GM12864 (cell line): ENCODE results near the gene DICER1.
"Not testable (repeated sequence)": the region's sequence is repeated elsewhere in the genome, so short reads cannot be mapped to it uniquely, and the experiment has no call there.

Source experiments
- DNase-seq: peaks from one replicate; pipeline ENCODE4 v3.0.0-alpha.2; 2011; ENCODE audit warnings: low read depth
- H3K4me3 ChIP-seq: 2 replicates; pipeline ENCODE4 v1.5.1; 2011; ENCODE audit warnings: mild to moderate bottlenecking, low read depth, low read length, control low read depth
- TF ChIP-seq, protein P1 (sequence below): IDR thresholded peaks from 2 replicates; pipeline ENCODE4 v1.5.1; 2011; ENCODE audit warnings: low read depth, mild to moderate bottlenecking, moderate library complexity, low read length, control low read depth, inconsistent platforms; ENCODE audit errors: missing control alignments

Gene DICER1, protein sequence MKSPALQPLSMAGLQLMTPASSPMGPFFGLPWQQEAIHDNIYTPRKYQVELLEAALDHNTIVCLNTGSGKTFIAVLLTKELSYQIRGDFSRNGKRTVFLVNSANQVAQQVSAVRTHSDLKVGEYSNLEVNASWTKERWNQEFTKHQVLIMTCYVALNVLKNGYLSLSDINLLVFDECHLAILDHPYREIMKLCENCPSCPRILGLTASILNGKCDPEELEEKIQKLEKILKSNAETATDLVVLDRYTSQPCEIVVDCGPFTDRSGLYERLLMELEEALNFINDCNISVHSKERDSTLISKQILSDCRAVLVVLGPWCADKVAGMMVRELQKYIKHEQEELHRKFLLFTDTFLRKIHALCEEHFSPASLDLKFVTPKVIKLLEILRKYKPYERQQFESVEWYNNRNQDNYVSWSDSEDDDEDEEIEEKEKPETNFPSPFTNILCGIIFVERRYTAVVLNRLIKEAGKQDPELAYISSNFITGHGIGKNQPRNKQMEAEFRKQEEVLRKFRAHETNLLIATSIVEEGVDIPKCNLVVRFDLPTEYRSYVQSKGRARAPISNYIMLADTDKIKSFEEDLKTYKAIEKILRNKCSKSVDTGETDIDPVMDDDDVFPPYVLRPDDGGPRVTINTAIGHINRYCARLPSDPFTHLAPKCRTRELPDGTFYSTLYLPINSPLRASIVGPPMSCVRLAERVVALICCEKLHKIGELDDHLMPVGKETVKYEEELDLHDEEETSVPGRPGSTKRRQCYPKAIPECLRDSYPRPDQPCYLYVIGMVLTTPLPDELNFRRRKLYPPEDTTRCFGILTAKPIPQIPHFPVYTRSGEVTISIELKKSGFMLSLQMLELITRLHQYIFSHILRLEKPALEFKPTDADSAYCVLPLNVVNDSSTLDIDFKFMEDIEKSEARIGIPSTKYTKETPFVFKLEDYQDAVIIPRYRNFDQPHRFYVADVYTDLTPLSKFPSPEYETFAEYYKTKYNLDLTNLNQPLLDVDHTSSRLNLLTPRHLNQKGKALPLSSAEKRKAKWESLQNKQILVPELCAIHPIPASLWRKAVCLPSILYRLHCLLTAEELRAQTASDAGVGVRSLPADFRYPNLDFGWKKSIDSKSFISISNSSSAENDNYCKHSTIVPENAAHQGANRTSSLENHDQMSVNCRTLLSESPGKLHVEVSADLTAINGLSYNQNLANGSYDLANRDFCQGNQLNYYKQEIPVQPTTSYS (N-terminal part only)

DNA sequence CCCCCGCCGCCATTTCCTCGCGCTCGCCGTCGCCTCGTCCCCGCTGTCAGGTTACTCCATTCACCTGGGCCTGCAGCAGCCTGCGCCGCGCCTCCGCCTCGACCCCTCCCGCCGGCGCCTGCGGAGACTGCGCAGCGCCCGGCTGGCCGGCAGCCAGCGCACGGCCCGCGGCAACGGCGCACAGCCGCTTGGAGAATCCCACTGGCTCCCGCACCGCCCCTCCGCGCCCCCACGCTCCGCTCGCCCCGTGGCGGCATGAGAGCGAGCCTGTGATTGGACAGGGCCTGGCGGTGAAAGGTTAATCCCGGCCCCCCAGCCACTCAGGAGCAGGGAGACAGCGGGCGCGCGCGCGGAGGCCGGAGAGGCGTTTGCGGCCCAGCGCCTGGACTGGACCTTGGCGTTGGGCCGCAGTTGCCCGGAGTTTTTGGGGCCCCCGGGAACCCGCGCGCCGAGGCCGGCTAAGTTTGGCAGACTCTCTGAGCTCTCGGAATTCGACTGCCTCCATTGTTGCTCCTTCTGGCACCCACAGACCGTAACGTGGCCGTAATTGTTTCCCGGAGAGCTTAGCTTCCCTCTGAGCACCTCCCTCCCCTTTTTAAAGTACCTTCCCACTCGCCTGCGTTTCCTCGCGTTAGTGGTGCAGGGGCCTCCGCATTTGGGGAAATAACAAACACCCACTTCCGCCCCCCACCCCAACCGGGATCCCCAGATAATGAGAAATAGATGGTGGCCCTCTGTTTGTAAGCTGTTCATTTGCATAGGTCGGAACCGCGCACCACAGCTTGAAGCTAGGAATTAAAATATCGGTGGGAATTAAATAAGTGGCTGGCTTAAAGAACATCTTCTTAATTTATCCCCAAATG lies at the start of gene DICER1:
TSS of gene DICER1 (minus strand) at position 203 of the 863 bp plus-strand sequence. CDS start 24,071 bp downstream, outside the sequence.
- DNase-seq: peak; percentile 67
- TF ChIP-seq, protein P1, sequence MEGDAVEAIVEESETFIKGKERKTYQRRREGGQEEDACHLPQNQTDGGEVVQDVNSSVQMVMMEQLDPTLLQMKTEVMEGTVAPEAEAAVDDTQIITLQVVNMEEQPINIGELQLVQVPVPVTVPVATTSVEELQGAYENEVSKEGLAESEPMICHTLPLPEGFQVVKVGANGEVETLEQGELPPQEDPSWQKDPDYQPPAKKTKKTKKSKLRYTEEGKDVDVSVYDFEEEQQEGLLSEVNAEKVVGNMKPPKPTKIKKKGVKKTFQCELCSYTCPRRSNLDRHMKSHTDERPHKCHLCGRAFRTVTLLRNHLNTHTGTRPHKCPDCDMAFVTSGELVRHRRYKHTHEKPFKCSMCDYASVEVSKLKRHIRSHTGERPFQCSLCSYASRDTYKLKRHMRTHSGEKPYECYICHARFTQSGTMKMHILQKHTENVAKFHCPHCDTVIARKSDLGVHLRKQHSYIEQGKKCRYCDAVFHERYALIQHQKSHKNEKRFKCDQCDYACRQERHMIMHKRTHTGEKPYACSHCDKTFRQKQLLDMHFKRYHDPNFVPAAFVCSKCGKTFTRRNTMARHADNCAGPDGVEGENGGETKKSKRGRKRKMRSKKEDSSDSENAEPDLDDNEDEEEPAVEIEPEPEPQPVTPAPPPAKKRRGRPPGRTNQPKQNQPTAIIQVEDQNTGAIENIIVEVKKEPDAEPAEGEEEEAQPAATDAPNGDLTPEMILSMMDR: no peak
- H3K4me3 ChIP-seq: peak within 1 kb of the TSS; percentile 89

DNA sequence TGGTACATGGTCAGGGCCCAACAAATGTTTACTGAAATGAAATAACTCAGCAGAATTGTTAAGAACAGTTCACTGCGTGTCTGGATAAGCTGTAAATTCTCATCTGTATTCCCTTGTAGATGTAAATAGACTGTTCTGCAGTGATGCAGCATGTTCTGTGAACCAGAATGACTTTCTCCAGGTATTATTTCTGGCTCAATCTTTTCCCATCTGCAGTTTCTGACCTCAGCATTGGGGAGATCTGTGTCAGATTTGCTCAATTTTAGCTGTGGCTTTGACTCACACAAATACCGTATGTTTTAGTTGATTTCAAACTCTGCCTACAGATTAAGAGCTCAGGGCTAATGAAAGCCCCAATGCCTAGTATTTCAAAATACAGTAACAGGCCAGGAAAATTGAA lies 49.2 kb upstream of the DICER1 start:
- TF ChIP-seq, protein P1: no peak
- no peak for DNase-seq
- H3K4me3 ChIP-seq: no peak overlapping the region

DNA sequence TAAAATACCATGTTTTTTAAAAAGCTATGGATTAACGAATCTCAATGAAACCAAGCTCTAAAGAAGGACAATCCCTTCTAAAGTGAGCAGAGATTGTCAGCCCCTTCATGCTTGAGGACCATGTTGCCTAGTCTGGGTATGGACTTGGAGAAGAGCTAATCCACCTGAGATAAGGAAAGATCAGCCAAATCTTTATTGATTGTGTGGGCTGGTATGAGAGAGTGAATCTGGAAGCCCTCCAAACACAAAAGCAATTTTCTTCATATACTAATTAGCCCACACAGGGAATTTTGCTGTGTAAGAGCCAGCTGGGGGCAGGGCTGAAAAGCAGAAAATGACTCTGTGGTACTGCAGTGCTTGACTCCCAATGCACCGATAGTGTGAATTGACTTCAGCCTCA lies 47.4 kb upstream of the DICER1 start:
- no peak for DNase-seq
- H3K4me3 ChIP-seq: no peak overlapping the region
- TF ChIP-seq, protein P1: no peak

DNA sequence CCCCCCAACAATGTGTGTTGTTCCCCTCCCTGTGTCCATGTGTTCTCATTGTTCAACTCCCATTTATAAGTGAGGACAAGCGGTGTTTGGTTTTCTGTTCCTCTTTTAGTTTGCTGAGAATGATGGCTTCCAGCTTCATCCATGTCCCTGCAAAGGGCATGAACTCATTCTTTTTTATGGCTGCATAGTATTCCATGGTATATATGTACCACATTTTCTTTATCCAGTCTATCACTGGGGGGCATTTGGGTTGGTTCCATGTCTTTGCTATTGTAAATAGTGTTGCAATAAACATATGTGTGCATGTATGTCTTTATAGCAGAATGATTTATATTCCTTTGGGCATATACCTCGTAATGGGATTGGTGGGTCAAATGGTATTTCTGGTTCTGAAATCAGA lies 44.4 kb upstream of the DICER1 start:
- H3K4me3 ChIP-seq, DNase-seq: not testable (repeated sequence)

DNA sequence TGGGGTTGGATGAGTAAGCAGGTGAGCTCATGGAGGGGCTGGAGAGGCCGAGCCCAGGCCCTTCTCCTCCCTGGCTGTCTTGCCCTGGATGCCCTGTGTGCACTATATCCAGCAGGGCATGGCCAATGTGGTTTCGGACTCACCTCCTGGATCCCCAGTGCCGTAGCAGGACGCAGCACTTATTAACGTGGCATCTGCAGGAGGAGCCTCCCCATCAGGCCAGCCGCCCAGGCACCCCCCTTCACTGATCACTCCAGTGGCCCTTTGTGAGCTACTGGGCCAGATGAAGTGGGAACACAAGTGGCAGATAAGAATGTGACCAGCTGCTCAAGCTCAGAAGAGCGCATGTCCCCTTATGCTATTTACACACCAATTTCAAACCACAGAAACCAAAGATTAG lies 43.1 kb upstream of the DICER1 start:
- no peak overlapping the region for H3K4me3 ChIP-seq

DNA sequence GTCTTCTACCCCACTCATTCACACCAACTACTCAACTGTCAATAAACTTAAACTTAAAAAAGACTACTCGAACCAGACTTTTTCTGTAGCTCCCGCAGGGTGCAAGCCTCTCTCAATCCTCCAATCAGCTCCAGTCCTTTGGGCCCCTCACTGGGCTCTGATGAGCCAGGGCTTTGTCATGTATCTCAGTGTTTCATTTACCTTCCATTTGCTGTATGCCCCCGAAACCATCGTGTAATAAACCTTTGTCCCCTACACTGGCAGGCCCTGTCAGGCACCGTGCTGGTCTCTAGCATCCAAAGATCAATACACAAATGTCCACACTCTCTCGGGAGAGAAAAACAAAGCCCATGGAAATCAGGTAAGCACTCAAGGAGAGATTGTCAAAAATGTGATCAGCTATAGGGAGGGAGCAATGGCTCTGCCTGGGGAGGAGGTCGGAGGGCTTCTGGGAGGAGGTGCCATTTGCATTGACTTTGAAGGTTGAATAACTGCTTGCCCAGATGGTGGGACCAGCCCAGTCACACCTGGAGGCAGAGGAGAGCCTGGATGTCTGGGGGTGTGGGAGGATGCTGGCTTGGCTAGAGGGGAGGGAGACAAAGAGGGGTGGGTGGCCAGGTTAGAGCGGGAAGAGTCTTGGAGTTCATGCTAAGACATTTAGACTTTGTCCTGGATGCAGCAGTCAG lies 42.1 kb upstream of the DICER1 start:
- H3K4me3 ChIP-seq: no peak overlapping the region
- no peak for DNase-seq
- TF ChIP-seq, protein P1: no peak

More for the DNA sequence above, 43.1 kb upstream of the DICER1 start:
- TF ChIP-seq, protein P1: no peak
- no peak for DNase-seq
